GM18498 (cell line): Measurements from ENCODE around the gene SFI1.
"Not testable (repeated sequence)": the region's sequence is repeated elsewhere in the genome, so short reads cannot be mapped to it uniquely, and the experiment has no call there.

Experiments
- ATAC-seq: cut with Tn5 transposase; IDR thresholded peaks from one replicate; pipeline ENCODE4 v1.9.1; 2021; ENCODE audit warnings: mild to moderate bottlenecking, moderate library complexity; ENCODE audit not compliant: unreplicated experiment

The SFI1 gene

DNA sequence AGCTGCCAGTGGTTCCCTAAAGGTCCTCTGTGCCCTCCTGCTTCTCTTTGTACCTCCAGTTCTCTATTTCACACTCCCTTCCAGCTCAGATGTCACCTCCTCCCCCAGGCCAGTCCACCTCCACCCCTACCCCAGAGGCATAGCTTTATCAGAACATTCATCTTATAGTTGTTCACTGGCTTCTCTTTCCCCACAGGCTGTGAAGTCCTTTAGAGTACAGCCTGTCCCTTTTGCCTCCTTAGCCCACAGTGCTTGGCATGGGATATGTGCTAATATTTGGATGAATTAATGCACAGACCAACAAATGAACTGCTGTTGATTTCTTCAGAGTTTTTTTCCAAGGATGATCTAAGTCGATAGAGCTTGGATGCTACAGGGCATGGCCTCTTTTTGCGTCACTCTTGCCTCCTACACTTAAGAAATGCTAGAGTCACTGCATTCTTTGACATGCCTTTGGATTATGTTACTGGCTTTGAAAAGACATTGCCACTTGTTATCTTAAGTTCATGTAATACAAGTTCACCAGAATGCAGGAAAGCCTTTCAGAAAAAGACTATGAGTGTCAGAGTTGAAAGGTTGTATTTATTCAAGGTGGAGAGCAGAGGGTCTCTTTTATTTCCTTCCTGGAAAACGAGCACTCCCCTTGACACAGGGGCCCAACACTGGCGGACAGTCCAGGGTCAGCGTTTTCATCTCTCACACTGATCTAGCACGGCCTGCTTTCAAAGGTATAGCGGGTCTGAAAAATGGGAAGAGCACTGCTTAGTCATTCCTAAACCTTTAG lies 90.0 kb downstream of the SFI1 start:
- ATAC-seq, result no peak

- ATAC-seq, result no peak
Observed at GRCh38 chr22:31588970-31589675, 92.8 kb downstream of the SFI1 start.

DNA sequence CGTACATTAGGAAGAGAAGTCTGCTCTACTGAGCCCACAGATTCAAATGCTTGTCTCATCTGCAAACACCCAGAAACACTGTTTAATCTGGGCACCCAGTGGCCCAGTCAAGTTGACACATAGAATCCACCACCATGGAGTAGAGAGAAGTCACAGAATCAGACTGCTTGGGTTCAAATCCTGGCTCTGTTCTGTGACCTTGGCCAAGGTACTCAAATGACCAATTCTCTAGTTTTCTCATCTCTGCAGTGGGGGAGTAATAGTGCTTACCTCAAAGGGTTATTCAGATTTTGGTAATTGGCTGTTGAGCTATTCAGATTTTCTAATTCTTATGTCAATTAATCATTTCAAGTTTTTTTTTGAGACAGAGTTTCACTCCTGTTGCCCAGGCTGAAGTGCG lies 93.8 kb downstream of the SFI1 start:
- not testable (repeated sequence) for ATAC-seq

DNA sequence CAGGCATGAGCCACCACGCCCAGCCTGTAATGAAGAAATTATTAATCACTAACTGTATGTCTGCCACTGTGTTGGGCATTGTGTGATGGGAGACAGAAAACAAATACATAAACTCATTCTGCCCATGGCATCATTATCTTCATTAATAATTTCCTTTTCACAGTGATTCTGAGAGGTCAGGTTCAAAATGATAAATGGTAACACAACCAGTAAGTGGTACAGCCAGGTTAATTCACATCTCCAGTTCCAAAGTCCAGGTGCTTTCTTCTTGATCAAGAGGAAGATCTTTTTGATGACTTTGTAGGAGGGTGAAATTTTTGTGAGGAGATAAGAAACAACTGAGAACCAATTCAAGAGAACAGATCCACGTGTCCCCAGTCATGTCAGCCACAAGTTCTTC lies 98.9 kb downstream of the SFI1 start:
- no peak for ATAC-seq

DNA sequence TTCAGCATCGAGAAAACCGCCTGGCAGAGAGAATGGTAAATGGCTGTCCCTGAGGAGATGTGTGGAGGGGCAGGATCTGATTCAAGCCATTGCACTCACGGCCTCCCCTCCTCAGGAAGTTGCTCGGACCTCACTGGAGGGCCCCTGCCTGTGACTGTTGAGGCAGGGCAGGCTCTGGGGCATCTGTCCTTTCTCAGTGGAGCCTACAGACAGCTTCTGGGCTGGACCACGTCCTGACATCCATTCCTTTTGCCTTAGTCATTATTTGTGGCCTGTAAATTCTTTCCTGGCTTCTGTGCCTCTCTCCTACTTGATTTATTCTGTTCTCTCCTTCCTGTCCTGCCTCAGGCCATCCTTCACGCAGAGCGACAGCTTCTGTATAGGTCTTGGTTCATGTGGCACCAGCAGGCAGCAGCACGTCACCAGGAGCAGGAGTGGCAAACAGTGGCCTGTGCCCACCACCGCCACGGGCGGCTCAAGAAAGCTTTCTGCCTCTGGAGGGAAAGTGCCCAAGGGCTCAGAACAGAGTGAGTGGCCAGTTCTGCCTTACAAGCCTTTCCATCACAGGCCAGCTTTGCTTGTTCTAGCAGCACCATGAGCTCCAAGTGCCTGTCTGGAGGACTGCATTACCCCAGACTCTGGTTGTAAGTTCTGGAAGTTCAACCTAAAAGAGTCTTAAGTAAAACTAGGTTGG lies 106.1 kb downstream of the SFI1 start:
- no peak for ATAC-seq

- ATAC-seq, result no peak
Observed at GRCh38 chr22:31603081-31603525, 106.8 kb downstream of the SFI1 start.

GRCh38 chr22:31603574-31603973 lies 107.2 kb downstream of the SFI1 start:
- no peak for ATAC-seq

GRCh38 chr22:31604137-31604705 lies 107.9 kb downstream of the SFI1 start:
- ATAC-seq, result no peak

DNA sequence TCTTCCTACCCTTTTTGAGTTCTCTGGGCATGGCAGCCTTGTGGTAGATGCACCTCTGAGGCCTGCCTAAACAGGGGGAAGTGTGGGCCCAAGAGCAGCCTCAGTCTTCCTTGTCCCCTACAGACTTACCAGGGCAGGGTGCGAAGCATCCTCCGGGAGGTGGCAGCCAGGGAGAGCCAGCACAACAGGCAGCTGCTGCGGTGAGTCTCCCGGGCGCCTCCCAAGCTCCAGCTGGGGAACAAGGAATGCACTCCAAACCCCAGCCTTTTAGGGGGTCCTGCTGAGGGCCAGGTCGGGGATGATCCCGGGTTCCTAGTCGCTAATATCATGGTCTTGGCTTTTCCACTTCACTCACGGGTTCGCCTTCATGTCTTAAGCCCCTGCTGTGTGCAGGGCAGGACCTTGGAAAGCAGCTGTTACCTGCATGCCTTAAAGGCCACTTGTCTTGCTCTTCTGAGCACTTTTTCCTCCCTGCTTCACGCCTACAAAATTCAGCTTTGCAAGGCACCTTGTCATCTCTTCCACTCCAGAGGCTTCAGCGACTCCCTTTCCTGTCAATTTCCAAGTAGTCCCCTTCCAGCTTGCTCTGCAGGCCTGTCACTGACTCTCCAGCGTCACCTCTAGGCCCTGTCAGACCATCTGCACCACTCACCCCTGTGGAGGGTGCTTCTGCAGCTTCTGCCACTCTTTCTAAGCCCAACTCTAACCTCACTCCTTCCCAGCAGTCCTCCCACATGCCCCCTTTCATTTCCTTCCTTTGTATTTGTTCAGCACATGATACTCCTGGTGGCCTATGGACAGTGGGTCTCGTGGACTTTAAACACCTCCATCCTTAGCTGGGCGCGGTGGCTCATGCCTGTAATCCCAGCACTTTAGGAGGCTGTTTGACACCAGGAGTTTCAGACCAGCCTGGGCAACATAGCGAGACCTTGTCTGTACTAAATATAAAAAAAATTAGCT lies 108.7 kb downstream of the SFI1 start:
- no peak for ATAC-seq

DNA sequence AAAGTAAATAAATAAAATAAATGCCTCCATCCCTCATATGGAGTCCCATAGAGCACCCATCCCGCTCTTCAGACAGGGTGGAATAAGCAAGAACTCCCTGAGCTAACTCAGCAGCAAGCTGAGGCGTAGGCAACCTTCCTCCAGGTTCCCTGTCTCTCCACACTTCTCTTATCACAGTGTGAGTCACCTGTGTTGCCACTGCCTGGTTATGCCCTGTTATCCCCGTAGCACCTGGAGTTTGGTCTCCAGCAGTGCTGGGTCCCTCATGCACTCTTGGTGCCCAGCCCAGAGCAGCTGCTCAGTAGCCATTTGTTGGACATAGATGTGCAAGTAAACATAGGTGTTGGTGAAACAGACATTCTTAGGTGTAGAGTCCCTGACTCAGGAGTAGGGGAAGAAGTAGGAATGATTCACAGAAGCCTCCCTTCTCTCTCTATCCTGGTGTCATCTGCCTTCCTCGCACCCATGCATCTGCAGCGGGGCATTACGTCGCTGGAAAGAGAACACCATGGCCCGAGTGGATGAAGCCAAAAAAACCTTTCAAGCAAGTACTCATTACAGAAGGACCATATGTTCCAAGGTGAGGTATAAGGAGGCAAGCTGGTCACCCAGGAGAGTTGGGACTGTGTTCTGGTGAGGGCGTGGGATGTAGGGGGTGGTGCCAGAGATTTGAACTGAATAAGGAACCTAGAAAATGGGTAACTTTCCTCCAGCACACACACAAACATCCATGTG lies 109.7 kb downstream of the SFI1 start:
- ATAC-seq, result no peak

DNA sequence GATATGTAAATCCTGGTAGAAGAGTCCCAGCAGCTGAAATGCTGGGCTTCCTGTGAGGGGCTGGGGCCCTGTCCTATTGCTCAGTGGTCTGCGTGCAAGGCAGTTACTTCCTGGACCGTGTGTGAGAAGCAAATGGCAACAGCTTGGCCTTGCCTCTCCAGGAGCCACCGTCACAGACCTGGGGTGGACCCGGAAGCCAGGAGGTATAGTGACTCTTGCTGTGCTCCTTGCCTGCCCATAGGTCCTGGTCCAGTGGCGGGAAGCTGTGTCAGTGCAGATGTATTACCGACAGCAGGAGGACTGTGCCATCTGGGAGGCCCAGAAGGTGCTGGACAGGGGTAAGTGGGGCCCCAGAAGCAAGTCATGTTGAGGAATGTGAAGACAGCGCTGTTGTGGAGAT lies 111.4 kb downstream of the SFI1 start:
- ATAC-seq, result no peak

DNA sequence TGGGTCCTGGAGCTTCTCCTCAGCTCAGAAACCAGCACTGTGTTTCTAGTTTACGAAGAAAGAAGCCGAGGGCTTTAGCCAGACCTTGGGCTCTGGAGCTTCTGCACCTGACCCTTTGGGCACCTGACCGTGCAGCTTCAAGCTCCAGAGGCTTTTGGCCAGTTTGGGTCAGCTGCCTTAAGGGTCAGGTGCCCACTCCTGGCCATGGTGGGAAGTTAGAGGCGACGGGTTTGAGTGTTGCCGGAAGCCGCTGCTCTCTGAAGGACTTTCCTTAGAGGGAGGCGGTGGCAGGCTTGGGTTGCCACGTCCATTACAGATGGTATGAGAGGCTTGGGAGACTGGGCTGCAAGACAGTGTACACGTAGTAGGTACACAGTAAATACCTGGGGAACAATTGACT lies 113.4 kb downstream of the SFI1 start:
- ATAC-seq, result no peak

DNA sequence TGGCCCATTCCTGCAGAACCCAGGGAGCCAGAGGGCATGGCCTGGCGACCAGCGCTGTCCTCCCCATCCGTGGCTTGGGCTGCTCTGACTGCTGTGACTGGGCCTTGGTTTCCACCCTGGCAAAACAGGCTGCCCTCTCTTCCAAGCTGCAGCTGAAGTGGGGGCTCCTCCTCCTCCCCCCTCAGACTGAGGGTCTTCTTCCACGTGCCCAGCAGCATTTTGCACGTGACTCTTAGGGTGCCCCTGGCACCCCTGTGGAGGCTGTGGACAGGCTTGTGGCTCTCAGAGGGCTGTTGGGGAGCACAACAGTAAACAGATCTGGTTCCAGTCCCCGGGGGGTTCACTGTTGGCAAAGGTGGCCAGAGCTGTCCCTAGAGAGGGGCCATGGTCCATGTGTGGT lies 114.3 kb downstream of the SFI1 start:
- ATAC-seq, result no peak

DNA sequence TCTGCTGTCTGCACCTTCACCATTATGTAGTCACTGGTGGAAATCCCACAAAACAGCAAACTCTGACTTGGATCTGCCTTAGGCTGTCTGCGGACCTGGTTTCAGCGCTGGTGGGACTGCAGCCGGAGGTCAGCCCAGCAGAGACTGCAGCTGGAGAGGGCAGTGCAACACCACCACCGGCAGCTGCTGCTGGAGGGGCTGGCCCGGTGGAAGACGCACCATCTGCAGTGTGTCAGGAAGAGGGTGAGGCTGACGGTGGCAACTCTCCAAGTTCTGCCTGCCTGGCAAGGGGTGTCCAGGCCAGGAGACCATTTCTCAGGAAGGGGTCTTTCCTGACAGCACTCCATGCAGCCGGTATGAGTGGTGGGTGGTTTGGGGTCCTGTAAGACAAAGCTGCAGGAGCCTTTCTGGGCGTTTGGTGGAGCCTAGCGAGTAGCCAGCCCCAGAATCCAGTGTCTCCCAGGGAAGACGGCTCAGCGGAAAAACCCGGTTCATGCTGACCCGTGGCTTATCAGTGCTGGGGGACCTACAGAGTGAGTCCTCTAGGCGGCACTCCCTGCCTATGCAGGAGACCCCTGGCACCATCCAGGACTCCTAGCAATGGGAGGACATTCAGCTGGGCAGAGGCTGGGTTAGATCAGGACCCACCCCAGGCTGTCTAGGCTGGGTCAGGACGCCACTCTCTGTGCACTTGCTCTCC lies 114.9 kb downstream of the SFI1 start:
- no peak for ATAC-seq

GRCh38 chr22:31612891-31613285 lies 116.6 kb downstream of the SFI1 start:
- ATAC-seq, result no peak

DNA sequence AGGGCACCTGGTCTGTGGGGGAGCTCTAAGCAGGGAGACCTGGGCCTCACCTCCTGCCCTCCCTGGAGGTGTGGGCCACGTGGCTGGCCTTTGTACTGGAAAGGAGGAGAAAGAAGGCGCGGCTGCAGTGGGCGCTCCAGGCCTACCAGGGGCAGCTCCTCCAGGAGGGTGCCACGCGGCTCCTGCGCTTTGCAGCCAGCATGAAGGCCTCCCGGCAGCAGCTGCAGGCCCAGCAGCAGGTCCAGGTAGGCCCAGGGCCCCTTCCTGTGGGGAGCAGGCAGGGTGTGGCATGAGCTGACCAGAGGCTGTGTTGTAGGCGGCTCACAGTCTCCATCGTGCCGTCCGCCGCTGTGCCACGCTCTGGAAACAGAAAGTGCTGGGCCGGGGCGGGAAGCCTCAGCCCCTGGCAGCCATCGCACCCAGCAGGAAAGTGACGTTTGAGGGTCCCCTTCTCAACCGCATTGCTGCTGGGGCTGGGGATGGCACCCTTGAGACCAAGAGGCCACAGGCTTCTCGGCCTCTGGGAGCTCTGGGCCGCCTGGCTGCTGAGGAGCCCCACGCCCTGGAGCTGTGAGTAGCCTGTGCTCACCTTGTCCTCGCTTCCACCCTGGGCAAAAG lies 117.1 kb downstream of the SFI1 start:
- ATAC-seq, result no peak

- ATAC-seq, result no peak
Observed at GRCh38 chr22:31613904-31614296, 117.6 kb downstream of the SFI1 start.

DNA sequence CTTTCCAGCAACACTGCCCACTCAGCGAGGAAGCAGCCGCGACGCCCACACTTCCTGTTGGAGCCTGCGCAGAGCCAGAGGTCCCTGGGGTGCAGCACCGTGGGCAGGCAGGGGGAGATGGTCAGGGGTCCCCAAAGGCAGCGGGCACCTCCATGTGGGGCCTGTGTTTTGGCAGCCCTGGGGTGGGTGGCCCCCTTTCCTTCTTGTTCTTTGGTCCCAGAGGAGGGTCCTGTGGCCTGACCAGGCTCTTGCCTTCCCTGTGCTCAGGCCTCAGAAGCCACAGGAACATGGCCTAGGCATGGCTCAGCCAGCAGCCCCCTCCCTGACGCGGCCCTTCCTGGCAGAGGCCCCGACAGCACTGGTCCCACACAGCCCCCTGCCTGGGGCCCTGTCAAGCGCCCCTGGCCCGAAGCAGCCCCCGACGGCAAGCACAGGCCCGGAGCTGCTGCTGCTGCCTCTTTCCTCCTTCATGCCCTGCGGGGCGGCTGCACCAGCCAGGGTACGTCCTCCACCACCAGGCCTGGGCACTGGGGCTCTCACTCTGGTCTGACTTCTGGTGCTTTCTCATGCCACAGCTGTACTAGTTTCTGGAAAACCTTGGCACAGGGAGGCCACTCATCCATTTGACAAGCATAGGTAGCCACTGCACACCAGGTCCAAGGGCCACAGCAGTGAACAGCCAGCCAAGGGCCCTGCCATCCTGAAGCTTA lies 118.6 kb downstream of the SFI1 start:
- ATAC-seq, result no peak
